ENCODE measurements around the gene FIGN. TPM values are rescaled to one million over a fixed set of nuclear protein-coding genes. Genes with fewer than 3 reads are reported as not detected.

FIGN gene
- total RNA-seq, 4 donors from 2014 or later: 3.7 to 14.1 (median 11.6) TPM

DNA sequence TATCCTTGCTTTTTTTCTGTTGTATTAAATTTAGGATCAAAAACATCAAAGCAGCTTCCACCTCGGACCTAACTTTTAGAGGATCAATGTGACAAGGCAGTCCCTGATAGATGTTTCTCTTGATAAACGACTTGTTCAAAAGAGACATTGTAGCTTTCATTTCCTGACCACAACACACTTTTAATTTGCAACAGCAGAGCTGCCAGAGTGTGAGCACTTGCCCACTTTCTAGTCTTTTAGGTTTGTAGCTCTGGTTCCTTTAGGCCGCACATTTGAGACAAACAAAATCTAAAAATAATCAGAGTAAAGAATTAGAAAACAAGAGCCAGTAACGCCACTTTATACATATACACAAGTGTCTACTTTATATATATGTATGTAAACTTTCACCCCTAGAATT, 3.1 kb downstream of the FIGN start:
- no peak for TF ChIP-seq CTCF (IDR thresholded peaks at IDR 0.05; ENCODE audit: low read depth)

DNA sequence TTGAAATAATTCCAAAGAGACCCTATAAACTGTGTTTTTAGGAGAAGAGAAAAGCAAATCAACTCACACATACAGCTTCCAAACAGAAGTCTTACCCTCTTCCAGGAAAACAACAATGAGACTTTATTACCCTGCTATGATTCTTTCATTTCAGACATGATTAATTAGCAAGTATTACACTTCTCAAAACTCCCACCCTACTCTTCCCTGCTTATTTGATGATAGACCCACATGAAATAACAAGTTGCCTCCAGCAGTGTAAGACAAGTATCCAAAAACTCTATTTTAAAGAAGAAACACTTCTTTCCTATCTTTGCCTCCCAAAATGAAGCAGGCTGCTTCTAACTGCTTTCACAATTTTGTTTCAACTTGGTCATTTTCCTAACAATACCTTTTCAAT, 4.1 kb downstream of the FIGN start:
- no peak for TF ChIP-seq CTCF (IDR thresholded peaks at IDR 0.05; ENCODE audit: low read depth)

DNA sequence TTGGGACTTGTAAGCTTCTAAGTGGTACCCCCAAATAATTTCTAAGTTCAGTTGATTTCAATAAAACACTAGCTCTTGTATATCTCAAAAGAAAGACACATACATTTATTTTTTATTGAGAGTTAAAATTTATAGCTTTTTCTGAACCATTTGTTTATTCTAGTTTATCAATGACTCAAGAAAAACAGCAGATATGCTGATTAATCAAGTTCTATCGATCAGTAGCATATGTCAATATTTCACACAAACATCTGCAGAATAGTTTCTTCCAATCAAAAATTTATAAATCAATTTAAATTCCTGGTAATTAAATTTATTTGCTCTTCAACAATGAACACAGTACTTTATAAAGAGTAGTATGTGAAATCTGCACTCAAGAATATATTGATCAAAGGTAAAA, 5.3 kb downstream of the FIGN start:
- no peak for TF ChIP-seq CTCF (IDR thresholded peaks at IDR 0.05; ENCODE audit: low read depth)

DNA sequence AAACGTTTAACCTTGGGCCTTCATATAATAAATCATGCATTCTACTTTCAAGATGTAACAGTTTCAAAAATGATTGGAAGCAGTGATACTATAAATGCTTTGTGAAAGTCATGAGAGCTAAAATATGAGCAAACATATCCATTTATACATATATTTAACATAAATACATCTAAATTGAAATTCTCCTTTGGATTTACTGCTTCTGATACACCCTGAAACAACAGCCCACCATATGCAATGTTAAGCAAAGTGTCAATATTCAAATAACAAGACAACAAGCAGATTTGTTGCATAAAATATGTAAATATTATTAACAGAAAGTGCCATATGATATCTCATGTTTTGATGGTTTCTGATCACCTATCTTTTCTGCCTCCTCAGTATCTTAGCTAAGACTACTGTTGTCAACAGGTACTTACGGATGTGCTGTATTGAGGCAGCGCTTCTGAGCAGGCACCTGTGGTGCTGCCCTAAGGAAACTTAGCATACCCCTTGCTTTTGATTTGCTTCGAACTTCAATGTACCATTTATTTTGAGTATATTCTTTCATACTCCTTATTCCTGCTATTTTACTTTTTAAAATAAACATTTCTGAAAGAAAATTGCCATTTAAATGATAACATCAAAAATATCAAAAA, 6.1 kb downstream of the FIGN start:
- TF ChIP-seq CTCF (IDR thresholded peaks at IDR 0.05; ENCODE audit: low read depth): no peak

- no peak for TF ChIP-seq CTCF (IDR thresholded peaks at IDR 0.05; ENCODE audit: low read depth)
These were observed 11.9 kb downstream of the FIGN start for GRCh38 chr2:163723881-163724280.

GRCh38 chr2:163723348-163723747, 12.5 kb downstream of the FIGN start:
- TF ChIP-seq CTCF (IDR thresholded peaks at IDR 0.05; ENCODE audit: low read depth): no peak

- TF ChIP-seq CTCF (IDR thresholded peaks at IDR 0.05; ENCODE audit: low read depth): no peak
These were observed 16.5 kb downstream of the FIGN start for GRCh38 chr2:163719331-163719730.
